22Rv1 (cell line): ENCODE measurements around the gene DOK6.

Source experiments
- H3K27ac ChIP-seq: fragments of 450-650 bp; 2 replicates; pipeline ENCODE4 v1.5.1; 2017
- ZFX ChIP-seq: fragments of 450-650 bp; IDR thresholded peaks from 2 replicates; pipeline ENCODE4 v1.6.1; 2017; ENCODE audit warnings: antibody characterized with exemption, borderline replicate concordance
- TF ChIP-seq, protein P1 (sequence below): fragments of 450-650 bp; IDR thresholded peaks from 2 replicates; pipeline ENCODE4 v1.5.1; 2017; ENCODE audit warnings: mild to moderate bottlenecking

The DOK6 gene

DNA sequence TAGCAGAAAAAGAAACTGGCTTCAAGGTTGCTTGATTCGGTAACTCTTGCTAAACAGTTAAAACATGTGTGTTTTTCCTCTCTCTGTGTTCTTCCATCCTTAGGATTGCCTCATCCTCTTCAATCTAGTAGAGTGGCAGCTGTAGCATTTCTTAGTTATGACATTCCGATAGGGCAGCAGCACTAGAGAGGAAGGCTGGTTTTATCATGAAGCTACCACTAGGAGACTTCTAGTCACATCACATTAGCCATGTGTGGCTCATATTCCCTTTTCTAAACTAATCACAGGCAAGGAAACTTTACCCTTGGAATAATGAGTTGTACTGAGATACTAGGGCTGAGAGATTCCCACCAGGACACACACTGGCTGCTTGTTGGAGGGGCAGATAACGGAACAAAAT is 187.6 kb downstream of the DOK6 start:
- TF ChIP-seq, protein P1, sequence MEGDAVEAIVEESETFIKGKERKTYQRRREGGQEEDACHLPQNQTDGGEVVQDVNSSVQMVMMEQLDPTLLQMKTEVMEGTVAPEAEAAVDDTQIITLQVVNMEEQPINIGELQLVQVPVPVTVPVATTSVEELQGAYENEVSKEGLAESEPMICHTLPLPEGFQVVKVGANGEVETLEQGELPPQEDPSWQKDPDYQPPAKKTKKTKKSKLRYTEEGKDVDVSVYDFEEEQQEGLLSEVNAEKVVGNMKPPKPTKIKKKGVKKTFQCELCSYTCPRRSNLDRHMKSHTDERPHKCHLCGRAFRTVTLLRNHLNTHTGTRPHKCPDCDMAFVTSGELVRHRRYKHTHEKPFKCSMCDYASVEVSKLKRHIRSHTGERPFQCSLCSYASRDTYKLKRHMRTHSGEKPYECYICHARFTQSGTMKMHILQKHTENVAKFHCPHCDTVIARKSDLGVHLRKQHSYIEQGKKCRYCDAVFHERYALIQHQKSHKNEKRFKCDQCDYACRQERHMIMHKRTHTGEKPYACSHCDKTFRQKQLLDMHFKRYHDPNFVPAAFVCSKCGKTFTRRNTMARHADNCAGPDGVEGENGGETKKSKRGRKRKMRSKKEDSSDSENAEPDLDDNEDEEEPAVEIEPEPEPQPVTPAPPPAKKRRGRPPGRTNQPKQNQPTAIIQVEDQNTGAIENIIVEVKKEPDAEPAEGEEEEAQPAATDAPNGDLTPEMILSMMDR: no peak
- no peak for TF ChIP-seq ZFX
- no peak overlapping the region for H3K27ac ChIP-seq

- no peak for TF ChIP-seq ZFX
- TF ChIP-seq, protein P1: no peak
- no peak overlapping the region for H3K27ac ChIP-seq
These were observed 189.5 kb downstream of the DOK6 start for GRCh38 chr18:69590150-69590549.

DNA sequence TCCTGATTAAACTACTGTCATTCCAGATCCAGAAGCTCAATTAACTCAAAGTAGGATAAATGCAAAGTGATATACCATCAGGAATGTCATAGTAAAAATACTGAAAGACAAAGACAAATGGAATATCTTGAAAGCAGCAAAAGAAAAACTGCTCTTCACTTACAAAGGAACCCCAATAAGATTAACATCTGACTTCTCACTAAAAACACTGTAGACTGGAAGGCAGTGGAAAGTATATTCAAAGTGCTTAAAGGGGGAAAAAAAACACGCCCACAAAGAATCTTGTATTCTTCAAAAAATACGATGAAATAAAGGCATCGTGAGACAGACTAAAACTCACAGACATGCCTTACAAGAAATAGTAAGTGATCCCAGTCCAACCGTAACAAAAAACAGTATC is 195.7 kb downstream of the DOK6 start:
- no peak overlapping the region for H3K27ac ChIP-seq
- no peak for TF ChIP-seq ZFX
- TF ChIP-seq, protein P1: no peak

DNA sequence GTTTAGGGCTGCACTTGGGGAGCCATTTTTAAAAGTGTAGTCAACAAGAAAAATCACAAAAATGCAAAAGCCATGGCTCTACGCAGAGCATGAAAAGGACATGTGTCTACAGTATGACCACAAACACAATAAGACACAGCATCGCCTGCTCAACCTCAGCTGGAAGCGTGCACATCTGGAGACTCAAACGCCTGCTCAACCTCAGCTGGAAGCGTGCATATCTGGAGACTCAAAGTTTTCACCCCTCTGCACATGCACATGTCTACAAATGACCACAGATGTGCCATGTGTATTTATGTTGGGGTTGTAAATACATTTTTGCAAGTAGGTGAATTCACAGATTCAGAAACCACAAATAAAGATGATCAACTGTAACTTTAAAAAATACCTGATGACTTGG is 196.9 kb downstream of the DOK6 start:
- no peak overlapping the region for H3K27ac ChIP-seq
- TF ChIP-seq ZFX: no peak
- TF ChIP-seq, protein P1: no peak

DNA sequence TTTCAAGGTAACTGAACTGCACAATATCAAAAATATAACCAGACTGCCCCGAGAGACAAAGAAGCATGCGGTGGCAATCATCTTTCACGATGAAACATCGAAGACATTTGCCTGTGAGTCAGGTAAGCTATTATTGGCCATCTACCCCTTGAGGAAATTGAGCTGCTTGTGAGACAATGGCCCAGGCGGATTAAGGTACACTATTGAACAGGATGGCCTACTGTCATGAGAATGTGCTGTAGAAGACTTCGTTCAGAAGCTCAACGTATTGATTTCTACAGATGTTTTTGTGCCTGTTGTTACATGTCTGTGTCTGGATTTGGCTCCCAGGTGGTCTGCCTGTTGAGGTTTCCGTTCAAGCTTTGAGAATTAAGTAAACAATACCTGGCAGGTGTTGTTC is 198.7 kb downstream of the DOK6 start:
- H3K27ac ChIP-seq: no peak overlapping the region
- TF ChIP-seq, protein P1: no peak

DNA sequence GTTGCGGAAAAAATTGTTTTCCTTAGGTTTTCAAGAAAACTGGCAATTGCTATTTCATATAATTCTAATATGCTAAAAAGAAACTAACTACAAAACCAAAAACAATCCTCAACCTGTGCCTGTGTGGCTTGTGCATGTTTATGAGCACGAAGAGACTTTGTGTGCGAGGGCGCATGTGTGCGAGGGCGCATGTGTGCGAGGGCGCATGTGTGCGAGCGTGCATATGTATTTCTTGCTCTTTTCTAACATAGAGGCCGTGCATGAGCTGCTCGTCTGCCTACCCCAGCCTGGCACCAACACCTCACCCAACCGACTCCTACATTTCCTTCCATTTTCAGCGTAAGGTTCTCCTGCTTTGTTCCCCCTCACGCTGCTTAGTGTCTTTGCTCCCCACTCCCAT is 211.6 kb downstream of the DOK6 start:
- TF ChIP-seq, protein P1: no peak
- no peak for TF ChIP-seq ZFX
- H3K27ac ChIP-seq: no peak overlapping the region

DNA sequence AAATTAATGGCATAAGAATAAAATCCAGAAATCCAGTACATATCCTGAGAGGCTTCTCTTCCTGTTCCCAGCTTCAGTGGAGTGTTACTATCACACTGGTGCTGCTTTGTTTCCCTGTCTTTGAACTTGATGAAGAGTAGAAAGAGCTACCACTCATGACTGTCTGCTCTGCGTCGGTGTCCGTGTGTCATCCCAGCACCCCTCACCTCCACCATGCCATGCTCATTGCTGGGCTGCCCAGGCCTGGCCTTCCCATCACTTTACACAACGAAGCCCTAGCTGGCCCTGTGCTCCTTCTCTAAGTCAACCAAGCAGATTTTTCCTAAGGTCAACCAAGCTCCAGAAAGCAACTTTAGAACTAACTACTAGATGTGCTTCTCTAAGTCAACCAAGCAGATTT is 215.4 kb downstream of the DOK6 start:
- no peak for TF ChIP-seq ZFX
- TF ChIP-seq, protein P1: no peak
- H3K27ac ChIP-seq: no peak overlapping the region
